HG03442 (cell line): ENCODE measurements around the gene LRP1B.

ENCODE experiments used
- ATAC-seq: cut with Tn5 transposase; IDR thresholded peaks from one replicate; pipeline ENCODE4 v1.9.1; 2021; ENCODE audit warnings: mild to moderate bottlenecking, moderate library complexity; ENCODE audit not compliant: unreplicated experiment

Gene LRP1B

GRCh38 chr2:141062443-141062842 is 1068.4 kb downstream of the LRP1B start:
- no peak for ATAC-seq

- no peak for ATAC-seq
These were observed 1068.8 kb downstream of the LRP1B start for GRCh38 chr2:141062031-141062430.

DNA sequence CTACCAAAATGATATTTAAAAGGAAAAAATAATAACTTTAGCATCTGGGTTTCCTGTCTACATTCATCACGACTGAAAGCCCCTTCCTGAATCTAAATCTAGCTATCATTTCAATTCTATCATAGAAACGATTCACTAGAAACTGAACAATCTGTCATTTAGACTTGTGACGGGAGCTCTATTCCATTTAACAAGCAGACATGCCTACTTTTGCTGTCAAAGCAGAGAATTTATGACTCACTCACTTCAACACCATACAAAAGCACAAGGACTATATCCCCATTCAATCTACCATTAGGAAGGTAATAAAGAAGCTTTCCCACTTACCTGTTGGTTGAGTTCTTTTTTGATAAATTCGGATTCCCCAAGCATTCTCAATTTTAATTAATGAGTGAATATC is 1072.3 kb downstream of the LRP1B start:
- ATAC-seq = no peak

DNA sequence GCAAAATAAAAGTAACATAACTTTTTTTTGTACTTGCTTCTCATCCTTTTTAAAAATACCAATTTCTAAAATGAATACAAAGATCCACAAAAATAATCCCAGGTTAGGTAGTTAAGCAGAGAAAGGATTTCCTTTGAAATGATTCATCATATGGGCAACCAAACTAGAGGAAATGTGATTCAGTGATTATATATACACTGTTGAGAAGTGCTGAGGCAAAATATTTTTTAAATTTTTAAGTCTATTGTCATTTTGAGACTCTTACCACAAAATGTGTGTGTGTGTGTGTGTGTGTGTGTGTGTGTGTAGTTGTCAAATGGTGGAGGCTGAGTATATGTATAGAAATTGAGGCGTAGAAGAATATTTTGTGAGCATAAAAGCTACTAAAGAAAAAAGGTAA is 1075.3 kb downstream of the LRP1B start:
- ATAC-seq = no peak

- ATAC-seq = no peak
These were observed 1081.9 kb downstream of the LRP1B start for GRCh38 chr2:141048951-141049350.

DNA sequence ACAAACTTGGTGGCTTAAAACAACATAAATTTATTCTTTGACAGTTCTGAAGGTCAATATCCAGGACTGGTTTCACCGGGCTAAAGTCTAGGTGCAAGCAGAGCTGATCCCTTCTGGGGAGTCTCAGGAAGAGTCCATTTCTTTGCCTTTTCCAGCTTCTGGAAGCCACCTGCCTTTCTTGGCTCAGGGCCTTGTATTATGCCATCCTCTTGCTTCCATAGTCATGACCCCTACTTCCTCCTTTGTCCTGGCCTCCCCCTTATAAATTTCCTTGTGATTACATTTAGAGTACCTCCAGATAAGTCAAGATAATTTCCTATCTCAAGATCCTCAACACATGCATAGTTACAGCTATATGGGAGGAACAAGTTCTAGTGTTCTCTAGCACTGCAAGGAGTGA is 1089.5 kb downstream of the LRP1B start:
- ATAC-seq = no peak

DNA sequence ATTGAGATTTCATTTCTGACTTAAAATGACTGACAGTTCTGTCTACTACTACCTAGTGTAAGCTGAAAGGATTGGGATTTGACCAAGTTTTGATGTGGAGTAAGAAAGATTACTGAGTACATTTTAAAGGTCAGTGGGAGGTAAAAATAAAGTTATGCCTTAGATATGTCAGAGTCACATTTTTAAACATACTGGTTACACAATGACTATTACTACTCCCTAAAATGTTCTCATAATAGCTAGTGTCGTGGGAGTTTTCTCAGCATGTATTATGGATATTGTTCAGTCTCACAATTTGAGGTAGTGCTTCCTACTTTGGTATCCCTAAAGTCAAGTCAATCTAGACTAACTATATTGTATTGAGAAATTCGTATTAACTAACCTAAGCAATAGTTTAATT is 1092.5 kb downstream of the LRP1B start:
- ATAC-seq = no peak

DNA sequence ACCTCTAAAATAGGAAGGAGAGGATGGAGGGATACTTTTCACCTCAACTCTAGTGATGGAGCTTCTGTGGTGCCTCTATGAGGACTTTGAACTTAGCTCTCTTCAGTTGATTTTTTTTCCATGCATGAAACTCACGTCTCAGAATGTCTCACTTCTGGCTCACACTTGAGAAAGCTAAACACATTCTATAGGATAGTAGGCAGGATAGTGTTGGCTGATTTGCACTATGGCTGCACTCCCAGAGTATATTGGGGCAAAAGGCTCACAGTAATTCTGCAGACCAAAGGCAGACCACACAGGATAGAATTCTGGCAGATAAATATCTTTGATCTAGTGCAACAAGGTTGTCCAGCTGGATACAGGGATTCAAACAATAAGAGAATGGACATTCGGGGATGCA is 1093.5 kb downstream of the LRP1B start:
- ATAC-seq = no peak

DNA sequence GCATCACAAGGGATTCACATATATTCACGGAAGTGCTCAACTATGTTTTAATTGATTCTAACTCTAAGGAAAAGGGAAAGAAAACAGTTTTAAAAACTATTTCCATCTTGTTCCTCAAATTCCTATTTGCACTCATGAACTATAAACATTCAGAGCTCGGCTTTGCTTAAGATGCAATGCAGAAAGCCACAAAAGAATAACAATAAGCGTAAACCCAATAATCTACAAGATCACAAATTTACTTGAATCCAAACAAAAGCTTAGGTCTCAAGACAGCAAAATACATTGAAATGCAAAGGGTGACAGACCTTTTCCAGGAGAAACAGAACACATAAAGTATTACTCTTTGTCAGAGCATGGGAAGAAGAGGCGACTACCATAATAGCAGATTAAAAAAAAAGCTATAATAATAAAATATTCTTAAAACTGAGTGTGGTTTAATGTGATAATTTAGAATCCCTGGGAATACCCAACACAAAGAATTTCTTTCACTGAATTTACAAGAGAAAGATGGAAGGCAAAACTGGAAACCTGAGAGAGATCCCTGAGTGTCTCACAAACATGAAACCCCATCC is 1094.9 kb downstream of the LRP1B start:
- no peak for ATAC-seq

GRCh38 chr2:141029428-141030078 is 1101.3 kb downstream of the LRP1B start:
- ATAC-seq = no peak

DNA sequence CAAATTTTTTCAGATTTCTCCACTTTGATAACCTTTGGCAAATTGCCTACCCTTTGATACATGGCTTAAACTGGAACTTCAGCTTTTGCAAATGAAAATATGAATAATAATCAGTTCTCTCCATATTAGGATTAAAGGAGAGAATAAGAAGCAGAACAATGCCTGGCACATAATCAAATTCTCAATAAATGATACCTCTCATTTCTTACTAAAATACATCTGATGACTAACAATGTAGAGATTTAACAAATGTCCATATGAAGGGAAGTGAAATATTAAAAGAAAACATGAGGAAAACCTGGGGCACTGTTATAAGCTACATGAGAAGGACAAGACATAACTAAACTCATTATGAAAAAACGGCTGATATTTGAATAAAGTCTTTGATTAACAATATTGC is 1103.6 kb downstream of the LRP1B start:
- ATAC-seq = no peak

GRCh38 chr2:141021611-141022010 is 1109.2 kb downstream of the LRP1B start:
- ATAC-seq = no peak

GRCh38 chr2:141021109-141021508 is 1109.7 kb downstream of the LRP1B start:
- no peak for ATAC-seq

- ATAC-seq = no peak
These were observed 1110.5 kb downstream of the LRP1B start for GRCh38 chr2:141020346-141020745.

DNA sequence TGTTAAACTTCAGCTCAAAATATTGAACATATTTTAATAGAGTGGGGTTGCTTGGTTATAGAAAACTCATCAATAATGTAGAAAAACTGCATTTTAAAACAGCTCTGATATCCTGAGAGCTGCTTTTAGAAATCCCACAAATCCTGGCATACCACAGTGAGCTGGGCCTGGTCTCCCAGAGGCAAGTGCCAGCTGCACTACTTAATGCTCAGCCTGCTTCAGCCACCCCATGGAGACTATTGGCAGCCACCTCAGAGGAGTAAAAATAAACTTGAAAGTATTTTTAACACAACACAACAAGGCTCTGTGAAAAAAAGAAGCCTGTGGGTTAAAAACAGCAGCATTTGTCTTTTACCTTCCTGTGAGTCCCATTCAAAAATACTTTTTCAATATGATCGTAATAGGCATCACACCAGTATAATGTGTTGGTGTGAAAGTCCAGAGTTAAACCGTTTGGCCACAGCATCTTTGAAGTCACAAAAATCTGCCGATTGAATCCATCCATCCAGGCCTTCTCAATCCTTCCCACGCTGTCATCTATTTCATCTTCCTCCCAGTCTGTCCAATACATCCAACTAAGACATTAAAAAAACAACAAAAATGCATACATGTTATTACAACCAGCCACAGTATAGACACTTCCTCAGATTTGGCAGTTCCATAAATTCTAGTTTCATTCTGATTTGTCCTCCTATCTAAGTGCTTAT is 1115.3 kb downstream of the LRP1B start:
- no peak for ATAC-seq

DNA sequence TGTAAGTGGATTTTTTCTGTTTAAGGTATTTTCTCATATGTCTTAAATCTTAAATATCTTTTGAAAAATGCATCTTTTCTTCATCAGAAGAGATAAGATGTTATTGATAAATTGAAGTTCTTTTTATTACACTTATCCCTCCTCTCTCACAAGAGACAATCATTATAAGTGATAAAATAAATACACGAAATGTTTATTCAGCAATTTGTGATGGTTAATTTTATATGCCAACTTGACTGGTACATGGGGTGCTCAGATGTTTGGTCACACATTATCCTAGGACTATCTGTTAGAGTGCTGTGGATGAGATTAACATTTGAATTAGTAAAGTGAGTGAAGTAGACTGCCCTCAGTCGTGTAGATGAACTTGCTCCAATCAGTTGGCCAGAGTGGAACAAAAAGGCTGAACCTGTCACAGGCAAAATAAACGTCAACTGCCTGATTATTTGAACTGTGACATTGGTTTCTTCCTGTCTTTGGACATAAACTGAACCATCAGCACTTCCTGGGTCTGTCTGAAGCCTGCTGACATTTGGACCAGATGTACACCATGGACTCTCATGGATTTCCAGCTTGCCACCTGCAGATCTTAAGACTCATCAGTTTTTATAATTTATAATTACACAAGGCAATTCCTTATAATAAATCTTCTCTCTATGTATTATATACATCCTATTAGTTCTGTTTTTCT is 1126.7 kb downstream of the LRP1B start:
- no peak for ATAC-seq

DNA sequence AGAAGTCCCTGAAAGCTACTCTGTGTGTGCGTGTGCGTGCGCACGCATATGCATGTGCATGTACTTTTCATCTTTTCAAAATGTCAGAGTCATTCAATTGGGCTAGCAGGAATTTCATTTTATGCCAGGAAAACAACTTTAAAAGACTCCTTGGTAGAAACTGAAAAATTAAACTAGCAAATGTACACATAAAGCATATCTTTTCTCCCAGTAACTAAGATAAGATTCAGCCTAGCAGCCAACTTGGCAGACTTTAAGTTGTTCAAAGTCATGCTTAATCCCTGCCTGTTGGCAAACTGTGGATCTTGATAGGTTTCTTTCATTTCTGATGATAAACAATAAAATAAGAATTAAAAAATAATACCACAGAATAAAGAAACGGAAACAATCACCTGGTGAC is 1129.1 kb downstream of the LRP1B start:
- no peak for ATAC-seq

DNA sequence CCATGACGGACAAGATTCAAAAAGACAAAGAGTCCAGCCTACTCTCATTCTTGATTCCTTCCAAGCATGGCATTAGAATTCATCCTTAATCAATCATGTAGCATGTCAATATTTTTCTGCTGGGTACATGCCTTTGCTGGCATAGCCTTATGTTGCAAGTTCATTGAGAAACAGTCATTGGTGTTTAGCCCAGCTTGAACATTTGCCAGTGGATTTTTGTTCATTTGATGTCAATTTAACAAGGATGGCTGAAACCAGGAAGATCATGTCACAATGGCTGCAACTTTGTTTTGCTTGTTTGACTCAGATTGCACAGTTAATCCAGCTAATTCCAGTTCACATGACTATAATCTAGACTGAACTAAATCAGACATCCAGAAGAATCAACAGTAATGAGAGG is 1132.2 kb downstream of the LRP1B start:
- ATAC-seq = no peak

DNA sequence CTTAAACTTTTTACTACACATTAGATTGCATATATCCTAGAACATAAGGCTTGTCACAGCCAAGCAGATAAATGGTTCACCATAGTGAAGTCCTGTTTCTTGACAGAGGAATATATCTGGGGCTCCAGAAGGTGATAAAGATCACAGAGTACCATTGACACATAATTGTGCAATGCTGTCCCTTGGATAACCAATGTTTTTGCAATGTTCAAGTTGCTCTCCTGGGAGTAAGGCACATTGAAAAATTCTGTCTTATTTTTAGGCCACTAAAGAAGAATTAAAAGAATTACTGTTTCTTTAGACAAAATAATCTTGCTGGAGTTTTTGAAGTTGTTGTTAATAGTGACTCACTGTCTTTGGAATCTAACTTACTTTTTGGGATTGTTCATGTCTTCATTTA is 1132.8 kb downstream of the LRP1B start:
- ATAC-seq = no peak

GRCh38 chr2:140994856-140995255 is 1136.0 kb downstream of the LRP1B start:
- no peak for ATAC-seq

DNA sequence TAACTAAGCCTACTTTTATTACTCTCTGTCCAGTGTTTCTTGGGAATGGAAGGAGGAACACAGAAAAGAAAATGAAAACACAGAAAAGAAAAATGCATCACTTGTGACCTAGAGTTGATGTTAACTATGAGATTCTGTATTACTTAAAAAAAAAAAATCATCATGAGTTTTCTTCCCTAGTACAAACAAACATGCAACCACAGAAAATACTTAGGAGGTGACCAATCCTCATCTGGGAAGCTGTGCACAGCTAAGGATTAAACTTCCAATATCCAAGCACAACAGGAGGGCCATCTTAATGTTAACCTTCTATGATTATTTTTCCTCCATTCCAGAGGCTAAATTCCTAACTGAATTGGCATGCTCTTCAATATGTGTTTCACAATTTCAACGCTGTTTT is 1140.4 kb downstream of the LRP1B start:
- no peak for ATAC-seq

GRCh38 chr2:140988597-140988996 is 1142.2 kb downstream of the LRP1B start:
- no peak for ATAC-seq
